H4 (cell line): ENCODE measurements around the gene CCDC148. TPM values are rescaled to one million over a fixed set of nuclear protein-coding genes. Genes with fewer than 3 reads are reported as not detected.
"Not testable (repeated sequence)": the region's sequence is repeated elsewhere in the genome, so short reads cannot be mapped to it uniquely, and the experiment has no call there.

ENCODE experiments used
- DNase-seq: peaks from one replicate; pipeline ENCODE4 v3.0.0-alpha.2; 2015; ENCODE audit warnings: low spot score
- total RNA-seq: library from RNA; depleted of rRNA; stranded (reverse); fragments of >200 nt; shearing (Covaris generic); gene quantifications from 2 replicates; pipeline ENCODE4 v1.2.3, GENCODE V29; 2014

Gene CCDC148
- total RNA-seq, 1 experiment from 2014 or later, result 0.52 TPM

- DNase-seq, result no peak
These were observed 99.4 kb downstream of the CCDC148 start for GRCh38 chr2:158357122-158357521.

GRCh38 chr2:158351466-158351816, 105.1 kb downstream of the CCDC148 start:
- not testable (repeated sequence) for DNase-seq

- not testable (repeated sequence) for DNase-seq
These were observed 105.6 kb downstream of the CCDC148 start for GRCh38 chr2:158350751-158351465.

- DNase-seq, result no peak
These were observed 110.5 kb downstream of the CCDC148 start for GRCh38 chr2:158346032-158346431.

GRCh38 chr2:158339513-158339912, 117.0 kb downstream of the CCDC148 start:
- DNase-seq, result no peak

GRCh38 chr2:158337018-158337417, 119.5 kb downstream of the CCDC148 start:
- no peak for DNase-seq

GRCh38 chr2:158331799-158332198, 124.8 kb downstream of the CCDC148 start:
- not testable (repeated sequence) for DNase-seq

GRCh38 chr2:158325782-158326340, 130.7 kb downstream of the CCDC148 start:
- no peak for DNase-seq

- DNase-seq, result no peak
These were observed 131.3 kb downstream of the CCDC148 start for GRCh38 chr2:158325031-158325781.

- DNase-seq, result no peak
These were observed 133.2 kb downstream of the CCDC148 start for GRCh38 chr2:158323381-158323780.

GRCh38 chr2:158321264-158321663, 135.3 kb downstream of the CCDC148 start:
- DNase-seq, result peak; percentile 47

GRCh38 chr2:158319269-158319668, 137.3 kb downstream of the CCDC148 start:
- DNase-seq, result no peak

GRCh38 chr2:158317642-158318041, 138.9 kb downstream of the CCDC148 start:
- DNase-seq, result peak; percentile 23

GRCh38 chr2:158315803-158316414, 140.6 kb downstream of the CCDC148 start:
- DNase-seq, result no peak

GRCh38 chr2:158315000-158315399, 141.6 kb downstream of the CCDC148 start:
- no peak for DNase-seq

GRCh38 chr2:158313734-158314133, 142.8 kb downstream of the CCDC148 start:
- DNase-seq, result no peak

GRCh38 chr2:158312981-158313380, 143.6 kb downstream of the CCDC148 start:
- DNase-seq, result no peak

- DNase-seq, result not testable (repeated sequence)
These were observed 146.1 kb downstream of the CCDC148 start for GRCh38 chr2:158310407-158310806.

GRCh38 chr2:158305501-158305900, 151.1 kb downstream of the CCDC148 start:
- DNase-seq, result no peak

GRCh38 chr2:158300394-158300793, 156.2 kb downstream of the CCDC148 start:
- no peak for DNase-seq

- DNase-seq, result peak; percentile 43
These were observed 158.9 kb downstream of the CCDC148 start for GRCh38 chr2:158297606-158298005.

- DNase-seq, result no peak
These were observed 159.4 kb downstream of the CCDC148 start for GRCh38 chr2:158297120-158297519.
